Cerebellar nuclear complex (tissue), 1 donor: Measurements from ENCODE around the gene SIRT3.

ENCODE experiments used
- DNase-seq, 2 experiments: peaks; one replicate each; lab custom pipeline; 2025; lab: John Stamatoyannopoulos, UW

SIRT3 gene

DNA sequence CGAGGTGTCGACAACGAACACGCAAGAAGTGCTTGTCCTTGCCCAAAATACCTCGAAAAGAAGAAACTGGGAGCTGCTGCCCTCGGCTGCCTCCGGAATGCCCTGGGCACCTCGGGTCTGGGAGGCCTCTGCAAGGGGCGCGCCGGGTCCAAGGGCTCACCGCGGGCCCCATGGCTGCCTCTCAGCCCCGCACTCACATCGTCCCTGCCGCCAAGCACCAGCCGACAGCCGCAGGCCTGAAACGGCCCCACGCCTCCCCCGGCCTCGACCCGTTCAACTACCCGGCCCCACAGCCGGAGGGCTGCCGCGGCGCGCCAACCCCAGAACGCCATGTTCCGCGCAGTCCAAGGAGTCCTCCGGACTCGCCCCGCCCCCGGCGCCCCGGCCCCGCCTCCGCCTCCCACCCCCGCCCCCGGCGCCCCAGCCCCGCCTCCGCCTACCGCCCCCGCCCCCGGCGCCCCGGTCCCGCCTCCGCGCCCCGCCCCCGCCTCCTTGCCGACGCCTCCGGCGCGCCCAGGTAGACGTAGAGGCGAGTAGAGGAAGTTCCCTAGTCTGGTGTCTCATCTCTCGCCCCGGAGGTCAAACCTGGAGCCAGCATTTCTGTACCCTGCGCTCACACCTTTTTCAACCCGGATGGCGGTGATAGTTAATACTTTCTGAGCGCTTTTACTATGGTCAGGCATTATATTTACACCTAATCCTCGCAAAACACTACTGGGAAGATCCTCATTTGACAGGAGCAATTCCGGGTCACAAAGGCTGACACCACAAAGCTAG is at the start of gene SIRT3:
TSS of gene SIRT3 (minus strand) at position 346 of the 777 bp plus-strand sequence. CDS start at position 332, 14 bp downstream.
- peak in 1 of 2 experiments; percentile 45 for DNase-seq

DNA sequence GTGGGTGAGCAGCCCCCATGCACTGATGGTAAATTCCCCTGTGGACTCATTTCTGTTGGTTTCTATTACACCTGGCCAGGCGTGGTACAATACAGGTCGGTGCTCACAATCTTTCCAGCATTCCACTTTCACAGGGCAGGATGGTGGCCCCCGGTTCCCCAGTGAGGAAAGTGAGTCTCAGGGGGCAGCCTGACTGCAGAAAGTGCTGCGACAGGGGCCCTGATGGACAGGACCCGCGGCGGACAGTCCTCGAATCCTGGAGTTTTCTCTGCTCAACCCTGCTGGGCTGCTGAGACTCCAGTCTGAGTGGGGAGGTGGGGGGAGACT is 49.7 kb upstream of the SIRT3 start:
- DNase-seq = no peak

DNA sequence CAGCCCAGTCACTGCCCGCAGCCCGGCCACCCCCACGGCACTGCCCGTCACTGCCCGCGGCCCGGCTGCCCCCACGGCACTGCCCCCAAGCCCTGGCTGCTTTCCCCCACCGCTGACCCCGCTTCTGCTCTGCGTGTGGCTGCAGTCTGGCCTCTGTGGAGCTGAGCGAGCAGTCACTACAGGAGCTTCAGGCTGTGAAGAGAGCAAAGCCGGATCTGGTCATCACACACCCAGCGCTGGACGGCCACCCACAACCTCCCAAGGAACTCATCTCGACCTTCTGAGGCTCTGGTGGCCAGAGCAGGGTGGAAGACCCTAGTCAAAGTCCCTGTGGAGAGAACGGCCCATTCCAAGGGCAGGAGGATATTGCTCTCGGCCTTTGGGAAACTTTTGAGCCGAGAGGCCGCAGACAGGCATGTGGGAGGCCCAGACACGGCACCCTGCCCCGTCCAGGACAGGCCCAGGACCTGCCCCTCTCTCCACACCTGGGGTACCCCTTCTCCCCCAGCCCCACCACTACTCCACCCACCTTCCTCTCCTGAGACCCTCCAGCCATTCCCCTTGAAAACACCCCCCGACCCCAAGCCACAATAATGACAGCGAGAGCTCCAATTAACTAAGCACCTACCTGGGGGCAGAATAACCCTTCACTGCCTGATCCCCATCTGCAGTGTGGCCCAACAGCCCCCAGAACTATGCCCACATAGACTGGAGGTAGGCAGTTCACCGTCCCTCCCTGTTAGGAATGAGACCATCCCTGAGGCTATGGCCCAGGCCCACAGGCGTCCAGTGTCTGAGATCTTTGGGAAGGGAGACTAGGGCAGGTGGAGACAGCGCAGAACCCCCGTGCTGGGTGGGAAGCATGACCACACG is 49.1 kb upstream of the SIRT3 start:
- DNase-seq = no peak

DNA sequence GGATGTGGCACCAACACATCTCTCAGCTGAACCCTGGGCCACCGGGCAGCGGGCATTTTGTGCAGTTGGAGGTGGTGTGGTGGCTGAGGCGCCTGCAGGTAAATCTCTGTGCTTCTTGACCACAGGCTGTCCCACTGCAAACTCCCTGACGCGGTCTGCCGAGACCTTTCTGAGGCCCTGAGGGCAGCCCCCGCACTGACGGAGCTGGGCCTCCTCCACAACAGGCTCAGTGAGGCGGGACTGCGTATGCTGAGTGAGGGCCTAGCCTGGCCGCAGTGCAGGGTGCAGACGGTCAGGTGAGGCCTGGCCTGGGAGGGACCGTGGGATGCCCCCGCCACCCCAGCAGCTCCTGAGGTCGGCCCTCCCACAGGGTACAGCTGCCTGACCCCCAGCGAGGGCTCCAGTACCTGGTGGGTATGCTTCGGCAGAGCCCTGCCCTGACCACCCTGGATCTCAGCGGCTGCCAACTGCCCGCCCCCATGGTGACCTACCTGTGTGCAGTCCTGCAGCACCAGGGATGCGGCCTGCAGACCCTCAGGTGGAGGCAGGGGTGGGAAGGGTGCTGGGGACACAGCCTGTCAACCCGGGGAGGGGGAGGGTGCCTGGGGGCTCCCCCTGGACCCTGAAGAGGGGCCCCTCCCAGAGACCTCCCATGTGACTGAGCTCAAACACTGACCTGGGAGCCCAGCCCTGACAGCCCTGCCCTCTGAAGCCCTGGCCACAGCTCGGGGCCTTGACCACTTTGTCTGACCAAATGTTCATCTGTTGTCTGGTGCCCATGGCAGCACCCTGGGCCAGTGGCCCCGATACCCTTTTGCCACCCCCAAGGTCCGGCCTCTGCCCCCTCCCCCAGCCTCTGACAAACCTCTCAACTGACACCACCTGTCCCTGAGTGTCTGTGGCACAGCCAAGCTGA is 48.2 kb upstream of the SIRT3 start:
- DNase-seq = no peak

DNA sequence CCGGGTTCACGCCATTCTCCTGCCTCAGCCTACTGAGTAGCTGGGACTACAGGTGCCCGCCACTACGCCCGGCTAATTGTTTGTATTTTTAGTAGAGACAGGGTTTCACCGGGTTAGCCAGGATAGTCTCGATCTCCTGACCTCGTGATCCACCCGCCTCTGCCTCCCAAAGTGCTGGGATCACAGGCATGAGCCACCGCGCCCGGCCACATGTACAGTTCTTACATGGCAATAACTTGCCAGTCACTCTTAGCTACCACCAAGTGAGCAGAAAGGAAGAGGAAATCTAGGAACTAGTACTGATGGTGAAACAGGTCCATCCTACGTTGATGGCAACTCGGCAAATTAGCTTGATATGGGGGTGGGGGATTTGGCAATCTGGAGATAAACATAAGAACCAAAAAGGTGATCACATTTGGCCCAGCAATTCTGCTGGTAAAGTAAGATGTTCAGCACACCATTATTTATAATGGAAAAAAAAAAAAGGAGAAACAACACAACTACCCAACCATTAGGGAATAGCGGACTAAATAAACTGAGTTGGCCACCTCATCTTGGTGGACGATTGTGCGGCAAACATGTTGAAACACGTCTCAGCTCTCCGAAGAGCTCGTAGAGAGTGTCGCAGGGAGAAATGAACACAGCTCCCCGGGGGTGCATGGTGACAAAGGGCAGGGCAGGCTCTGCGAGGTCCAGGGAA is 47.4 kb upstream of the SIRT3 start:
- DNase-seq = no peak

DNA sequence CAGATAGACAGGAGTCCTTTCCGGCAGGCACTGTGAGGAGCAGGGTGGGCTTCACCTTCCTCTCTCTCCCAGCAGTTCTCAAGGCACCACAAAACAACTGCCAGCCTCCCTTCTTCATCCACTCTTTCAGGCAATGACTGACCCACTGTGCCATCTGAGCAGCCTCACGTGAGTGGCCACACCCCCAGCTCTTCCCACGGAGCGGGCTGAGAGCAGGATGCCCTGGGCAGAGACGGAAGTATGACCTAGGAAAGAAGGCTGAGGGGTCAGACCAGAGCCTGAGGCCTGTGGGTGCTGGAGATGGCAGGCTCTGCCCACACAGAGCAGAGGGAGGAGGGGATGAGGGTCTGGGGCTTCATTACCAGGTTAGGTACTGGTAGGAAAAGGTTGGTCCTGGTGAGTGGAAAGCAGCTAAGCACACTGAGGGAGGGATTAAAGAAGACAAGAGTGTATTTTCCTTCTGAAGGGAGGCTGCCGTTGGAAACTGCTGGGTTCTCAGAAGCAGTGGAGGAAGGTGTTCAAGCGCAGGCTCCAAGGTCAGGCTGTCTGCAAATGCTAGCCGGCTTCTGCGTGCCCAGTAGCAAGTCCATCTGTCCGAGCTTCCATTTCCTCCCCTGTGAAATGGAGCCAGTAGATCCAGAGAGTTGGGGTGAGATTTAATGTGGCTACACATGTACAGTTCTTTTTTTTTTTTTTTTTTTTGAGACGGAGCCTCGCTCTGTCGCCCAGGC is 46.7 kb upstream of the SIRT3 start:
- no peak for DNase-seq

DNA sequence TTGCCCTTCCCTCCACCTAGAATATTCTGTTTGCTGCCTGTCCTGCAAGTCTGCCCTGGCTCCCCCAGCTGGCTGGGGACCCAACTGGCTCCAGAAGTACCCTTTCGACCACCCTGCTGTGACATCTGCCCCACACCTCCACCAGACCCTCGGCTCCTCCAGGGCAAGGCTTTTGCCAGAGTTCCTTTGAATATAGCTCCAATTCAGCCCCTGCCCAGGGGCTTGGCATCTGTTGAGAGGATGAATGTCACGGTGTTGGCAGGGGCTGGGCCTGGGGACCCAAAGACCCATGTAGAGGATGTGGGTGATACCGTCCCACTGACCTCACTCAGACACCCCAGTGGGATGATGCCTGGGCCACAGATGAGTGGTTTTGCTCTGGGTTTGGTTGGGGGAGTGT is 46.0 kb upstream of the SIRT3 start:
- no peak for DNase-seq

DNA sequence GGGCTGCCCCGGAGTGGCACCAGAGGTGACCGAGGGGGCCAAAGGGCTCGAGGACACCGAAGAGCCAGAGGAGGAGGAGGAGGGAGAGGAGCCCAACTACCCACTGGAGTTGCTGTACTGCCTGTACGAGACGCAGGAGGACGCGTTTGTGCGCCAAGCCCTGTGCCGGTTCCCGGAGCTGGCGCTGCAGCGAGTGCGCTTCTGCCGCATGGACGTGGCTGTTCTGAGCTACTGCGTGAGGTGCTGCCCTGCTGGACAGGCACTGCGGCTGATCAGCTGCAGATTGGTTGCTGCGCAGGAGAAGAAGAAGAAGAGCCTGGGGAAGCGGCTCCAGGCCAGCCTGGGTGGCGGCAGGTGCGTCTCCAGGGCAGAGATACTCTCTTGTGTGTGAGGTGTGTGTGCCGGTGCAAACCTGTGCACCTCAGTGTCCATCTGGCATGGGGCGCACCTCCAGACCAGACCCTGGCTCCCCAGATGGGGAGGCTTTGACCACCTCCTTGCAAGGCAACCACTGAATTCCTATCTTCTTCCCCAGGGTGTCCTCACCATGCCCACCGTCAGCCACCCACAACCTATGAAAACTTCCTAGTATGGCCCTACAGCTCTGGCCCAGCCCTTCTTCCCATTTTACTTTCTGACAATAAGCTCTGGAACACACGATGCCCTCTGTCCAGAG is 45.5 kb upstream of the SIRT3 start:
- no peak for DNase-seq

DNA sequence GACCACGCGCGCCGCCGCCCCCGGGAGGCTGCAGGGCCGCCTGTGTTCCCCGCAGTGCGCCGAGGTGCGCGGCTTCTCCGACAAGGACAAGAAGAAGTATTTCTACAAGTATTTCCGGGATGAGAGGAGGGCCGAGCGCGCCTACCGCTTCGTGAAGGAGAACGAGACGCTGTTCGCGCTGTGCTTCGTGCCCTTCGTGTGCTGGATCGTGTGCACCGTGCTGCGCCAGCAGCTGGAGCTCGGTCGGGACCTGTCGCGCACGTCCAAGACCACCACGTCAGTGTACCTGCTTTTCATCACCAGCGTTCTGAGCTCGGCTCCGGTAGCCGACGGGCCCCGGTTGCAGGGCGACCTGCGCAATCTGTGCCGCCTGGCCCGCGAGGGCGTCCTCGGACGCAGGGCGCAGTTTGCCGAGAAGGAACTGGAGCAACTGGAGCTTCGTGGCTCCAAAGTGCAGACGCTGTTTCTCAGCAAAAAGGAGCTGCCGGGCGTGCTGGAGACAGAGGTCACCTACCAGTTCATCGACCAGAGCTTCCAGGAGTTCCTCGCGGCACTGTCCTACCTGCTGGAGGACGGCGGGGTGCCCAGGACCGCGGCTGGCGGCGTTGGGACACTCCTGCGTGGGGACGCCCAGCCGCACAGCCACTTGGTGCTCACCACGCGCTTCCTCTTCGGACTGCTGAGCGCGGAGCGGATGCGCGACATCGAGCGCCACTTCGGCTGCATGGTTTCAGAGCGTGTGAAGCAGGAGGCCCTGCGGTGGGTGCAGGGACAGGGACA is 44.8 kb upstream of the SIRT3 start:
- no peak for DNase-seq

DNA sequence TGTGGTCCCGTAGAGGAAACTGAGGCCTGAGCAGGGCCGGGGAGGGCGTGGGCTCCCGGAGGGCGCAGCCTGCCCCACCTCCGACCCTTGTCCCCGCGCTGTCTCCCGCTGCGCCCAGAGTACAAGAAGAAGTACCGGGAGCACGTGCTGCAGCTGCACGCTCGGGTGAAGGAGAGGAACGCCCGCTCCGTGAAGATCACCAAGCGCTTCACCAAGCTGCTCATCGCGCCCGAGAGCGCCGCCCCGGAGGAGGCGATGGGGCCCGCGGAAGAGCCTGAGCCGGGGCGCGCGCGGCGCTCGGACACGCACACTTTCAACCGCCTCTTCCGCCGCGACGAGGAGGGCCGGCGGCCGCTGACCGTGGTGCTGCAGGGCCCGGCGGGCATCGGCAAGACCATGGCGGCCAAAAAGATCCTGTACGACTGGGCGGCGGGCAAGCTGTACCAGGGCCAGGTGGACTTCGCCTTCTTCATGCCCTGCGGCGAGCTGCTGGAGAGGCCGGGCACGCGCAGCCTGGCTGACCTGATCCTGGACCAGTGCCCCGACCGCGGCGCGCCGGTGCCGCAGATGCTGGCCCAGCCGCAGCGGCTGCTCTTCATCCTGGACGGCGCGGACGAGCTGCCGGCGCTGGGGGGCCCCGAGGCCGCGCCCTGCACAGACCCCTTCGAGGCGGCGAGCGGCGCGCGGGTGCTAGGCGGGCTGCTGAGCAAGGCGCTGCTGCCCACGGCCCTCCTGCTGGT is 44.0 kb upstream of the SIRT3 start:
- no peak for DNase-seq

DNA sequence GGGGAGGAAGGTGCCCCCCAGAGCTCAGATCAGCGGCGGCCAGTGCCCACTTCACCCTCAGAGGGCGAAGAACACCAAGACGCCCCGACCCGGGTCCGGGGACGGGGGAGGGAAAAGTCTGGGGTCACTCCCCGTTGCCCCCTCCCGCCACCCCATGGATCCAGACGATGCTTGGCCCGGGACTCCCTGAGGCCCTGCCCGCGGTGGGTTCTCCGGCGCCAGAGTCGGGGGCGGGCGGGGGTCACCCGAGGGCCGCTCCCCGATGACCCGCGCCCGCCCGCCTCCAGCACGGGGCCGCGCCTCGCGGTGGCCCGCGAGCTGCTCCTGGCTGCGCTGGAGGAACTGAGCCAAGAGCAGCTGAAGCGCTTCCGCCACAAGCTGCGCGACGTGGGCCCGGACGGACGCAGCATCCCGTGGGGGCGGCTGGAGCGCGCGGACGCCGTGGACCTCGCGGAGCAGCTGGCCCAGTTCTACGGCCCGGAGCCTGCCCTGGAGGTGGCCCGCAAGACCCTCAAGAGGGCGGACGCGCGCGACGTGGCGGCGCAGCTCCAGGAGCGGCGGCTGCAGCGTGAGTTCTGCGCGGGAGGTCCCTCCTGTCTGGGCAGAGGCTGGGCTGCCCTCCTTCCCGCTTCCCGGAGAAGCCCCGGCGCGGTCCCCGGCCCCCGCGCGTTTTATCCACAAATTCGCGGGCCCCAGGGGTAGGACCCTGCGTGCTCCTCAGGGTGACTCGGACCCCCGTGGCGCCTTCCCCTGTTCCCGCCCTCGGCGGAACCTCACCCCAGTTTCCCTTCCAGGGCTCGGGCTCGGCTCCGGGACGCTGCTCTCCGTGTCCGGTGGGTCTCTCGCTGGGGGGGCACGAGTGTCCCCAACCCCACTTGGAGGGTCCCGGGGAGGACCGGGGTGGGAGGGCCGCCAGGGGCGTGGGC is 43.2 kb upstream of the SIRT3 start:
- DNase-seq = no peak

DNA sequence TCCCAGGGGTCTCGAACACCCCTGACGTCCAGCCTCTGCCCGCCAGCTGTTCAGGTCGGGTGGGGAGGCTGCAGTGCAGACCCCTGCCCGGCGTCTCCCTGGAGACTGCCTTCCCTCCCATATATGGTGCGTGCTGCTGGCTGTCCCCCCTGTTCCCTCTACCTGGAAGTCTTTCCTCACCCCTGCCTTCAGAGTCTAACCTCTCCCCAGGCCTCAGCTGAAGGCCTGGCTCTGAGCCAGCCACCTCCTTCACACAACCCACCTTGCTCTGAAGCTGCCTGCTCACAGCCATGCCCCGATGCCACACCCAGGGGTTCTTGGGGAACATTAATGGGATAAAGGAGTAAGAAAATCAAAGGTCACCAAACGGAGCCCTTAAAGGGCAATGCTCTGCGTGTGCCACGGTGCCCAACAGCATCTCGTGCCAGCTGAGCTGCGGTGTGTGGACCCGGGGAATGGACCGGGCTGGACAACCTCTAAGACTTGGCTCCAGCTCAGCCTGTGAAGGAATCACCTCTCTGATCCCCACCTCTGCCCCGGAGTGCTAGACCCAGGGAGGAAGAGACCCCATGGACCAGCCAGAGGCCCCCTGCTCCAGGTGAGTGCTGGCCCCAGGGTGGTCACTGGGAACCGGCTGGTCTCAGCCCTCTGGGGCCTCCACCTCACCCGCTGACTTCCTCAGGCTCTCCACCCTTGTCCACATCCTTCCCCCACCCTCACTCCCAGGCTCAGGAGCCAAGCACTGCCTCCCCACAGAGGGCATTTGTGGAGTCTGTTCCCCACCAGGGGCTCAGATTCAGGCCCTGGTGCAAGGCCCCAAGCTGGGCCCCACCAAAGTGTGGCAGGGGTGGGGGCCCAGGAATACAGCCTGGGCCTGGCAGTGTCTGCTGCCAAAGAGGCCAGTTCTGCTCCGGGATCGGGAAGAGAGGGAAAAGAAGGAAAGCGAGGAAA is 42.1 kb upstream of the SIRT3 start, which contains the start of gene NLRP6:
TSS of gene NLRP6 (plus strand) at position 407 of the 951 bp plus-strand sequence. CDS start at position 570, 163 bp downstream.
- no peak for DNase-seq

DNA sequence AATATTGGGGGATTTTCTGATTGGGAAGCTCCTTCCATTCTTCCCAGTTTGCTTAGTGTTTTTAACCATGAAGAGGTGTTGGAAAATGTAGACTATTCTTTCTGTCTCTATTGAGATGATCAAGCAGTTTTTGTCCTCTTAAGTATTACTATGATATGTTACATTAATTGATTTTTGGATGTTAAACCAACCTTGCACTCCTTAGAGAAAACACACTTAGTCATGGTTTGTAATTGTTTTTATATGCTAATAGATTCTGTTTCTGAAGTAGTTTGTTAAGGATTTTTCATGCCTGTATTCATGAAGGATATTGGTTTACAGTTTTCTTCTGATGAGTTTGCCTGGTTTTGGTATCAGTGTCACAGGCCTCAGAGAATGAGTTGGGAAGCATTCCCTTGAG is 40.1 kb upstream of the SIRT3 start:
- no peak for DNase-seq

DNA sequence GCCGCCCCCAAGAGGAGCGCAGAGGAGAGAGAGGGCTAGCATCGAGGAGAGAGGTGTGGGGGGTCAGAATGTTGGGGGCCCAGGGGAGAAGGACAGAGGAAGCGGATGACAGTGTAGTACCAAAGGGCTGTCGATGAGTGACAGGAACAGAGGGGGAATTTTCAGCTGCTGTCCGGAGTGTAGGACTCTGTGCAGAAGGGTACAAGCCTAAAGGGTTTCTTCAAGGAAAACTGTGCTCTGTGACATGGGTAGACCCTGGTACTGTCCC is 36.7 kb upstream of the SIRT3 start:
- DNase-seq = no peak

DNA sequence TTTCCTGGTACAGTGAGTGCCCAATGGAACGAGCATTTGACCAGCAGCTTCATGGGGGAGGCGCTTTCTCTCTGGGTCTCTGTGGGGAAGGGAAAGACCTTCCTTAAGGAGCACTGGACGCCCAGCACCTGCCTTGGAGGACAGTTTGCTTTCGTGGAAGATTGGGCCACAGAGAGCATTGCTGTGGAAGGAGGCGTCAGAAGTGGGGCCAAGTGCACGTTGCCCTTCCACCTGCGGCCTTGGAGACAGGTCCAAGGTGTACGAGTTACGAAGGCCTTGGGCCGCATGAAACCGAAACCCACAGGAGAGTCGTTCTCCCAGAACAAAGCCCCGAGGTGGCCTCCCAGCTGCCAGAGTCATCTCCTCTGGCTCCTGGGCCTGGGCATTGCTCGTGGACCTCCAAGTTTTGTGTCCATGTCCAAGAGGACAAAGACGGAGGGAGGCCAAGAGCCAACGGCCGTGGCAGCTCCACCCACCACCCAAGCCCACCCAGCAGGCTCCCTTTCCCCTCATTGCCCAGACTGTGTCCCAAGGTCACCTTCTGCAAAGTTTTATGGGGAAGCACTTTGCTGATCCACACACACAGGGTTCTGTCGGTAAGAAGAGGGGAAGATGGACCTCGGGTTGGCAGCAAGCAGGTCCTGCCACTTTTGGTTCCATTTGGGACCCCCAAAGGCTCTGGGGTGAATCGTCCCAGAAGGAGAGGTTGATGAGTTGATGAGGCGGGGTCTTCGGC is 36.2 kb upstream of the SIRT3 start:
- DNase-seq = no peak

DNA sequence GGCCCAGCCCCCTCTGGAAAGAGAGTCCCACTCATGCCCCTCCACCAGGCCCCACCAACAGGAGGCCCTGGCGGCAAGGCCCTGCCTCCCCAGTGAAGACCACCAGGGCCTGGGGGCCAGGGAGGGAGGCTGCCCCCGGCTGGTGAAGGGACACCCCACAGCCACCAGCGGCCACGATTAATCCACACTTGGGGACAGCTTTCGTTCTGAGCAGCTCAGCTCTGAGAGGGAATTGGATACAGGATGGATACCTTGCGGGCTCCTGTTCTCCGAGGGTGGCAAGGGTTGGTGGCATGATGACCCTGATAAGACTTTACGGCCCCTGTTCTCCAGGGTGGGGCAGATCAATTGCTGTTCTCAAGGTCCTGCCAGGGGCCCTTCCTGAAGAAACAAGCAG is 35.2 kb upstream of the SIRT3 start:
- DNase-seq = no peak
